Activated CD8-positive, alpha-beta memory T cell treated with anti-CD3 and anti-CD28 coated beads, Interleukin-2, amount 10 ng/mL, durations not matched to agents 7 days and 5 days (primary cell): ENCODE measurements around the gene TGFB3. TPM values are rescaled to one million over a fixed set of nuclear protein-coding genes. Genes with fewer than 3 reads are reported as not detected.
"Not testable (repeated sequence)": the region's sequence is repeated elsewhere in the genome, so short reads cannot be mapped to it uniquely, and the experiment has no call there.

ENCODE experiments used
- ATAC-seq: fragments of 150-1000 bp; cut with Tn5 transposase; one replicate; pipeline ENCODE4 v1.10.0; 2021; ENCODE audit warnings: moderate library complexity
- CTCF ChIA-PET: fragments of 350-600 bp; sonication (Branson Sonifier 250); formaldehyde crosslinking; loops from one replicate; lab custom pipeline; 2021; ENCODE audit warnings: antibody characterized with exemption; lab: Charles Lee
- DNase-seq: peaks from one replicate; pipeline ENCODE4 v3.0.0-alpha.2; 2020
- H3K27ac Mint-ChIP-seq: one replicate; pipeline ENCODE4 v1.8.0; 2021; ENCODE audit warnings: mild to moderate bottlenecking, mixed read lengths
- H3K27me3 Mint-ChIP-seq: one replicate; pipeline ENCODE4 v1.8.0; 2021; ENCODE audit warnings: mixed read lengths
- H3K36me3 Mint-ChIP-seq: one replicate; pipeline ENCODE4 v1.8.0; 2021; ENCODE audit warnings: mild to moderate bottlenecking, mixed read lengths
- H3K4me1 Mint-ChIP-seq: one replicate; pipeline ENCODE4 v1.8.0; 2021; ENCODE audit warnings: mixed read lengths
- H3K4me3 Mint-ChIP-seq: one replicate; pipeline ENCODE4 v1.8.0; 2021; ENCODE audit warnings: mild to moderate bottlenecking, moderate library complexity, mixed read lengths
- H3K9me3 Mint-ChIP-seq: one replicate; pipeline ENCODE4 v1.8.0; 2022; ENCODE audit warnings: low read depth, mixed read lengths
- total RNA-seq, 2 experiments: library from RNA; stranded (reverse); gene quantifications; one replicate each; pipeline ENCODE4 v1.2.3, GENCODE V29; 2021

Gene TGFB3
- total RNA-seq = 1 to 10 TPM; 1.4 to 2.1 TPM

GRCh38 chr14:75981426-75982265 lies at the start of gene TGFB3:
Gene TGFB3 (minus strand): TSS chr14:75981995. CDS start chr14:75980893, 1,102 bp downstream.
- H3K4me3 Mint-ChIP-seq = peak within 1 kb of the TSS; percentile 79
- H3K4me1 Mint-ChIP-seq = peaks cover 40% of the 10 kb centered on the region
- CTCF ChIA-PET = interaction anchor here (0.9 to 10.6 kb wide), 12 partner anchors 11 to 404 kb away, joined by 3 to 187 read pairs (median 6); partner anchors contain the start of gene FLVCR2
- H3K27ac Mint-ChIP-seq = peak within 1 kb of the TSS; percentile 78
- ATAC-seq = peak; percentile 57
- no peaks in the 10 kb centered on the region for H3K36me3 Mint-ChIP-seq
- H3K9me3 Mint-ChIP-seq = no peaks in the 10 kb centered on the region
- H3K27me3 Mint-ChIP-seq = peaks cover 3% of the 10 kb centered on the region
- DNase-seq = peak; percentile 73

- no peak overlapping the region for H3K4me3 Mint-ChIP-seq
- CTCF ChIA-PET = no interaction called here
- no peaks in the 10 kb centered on the region for H3K4me1 Mint-ChIP-seq
- H3K9me3 Mint-ChIP-seq = peaks cover 7% of the 10 kb centered on the region
- no peaks in the 10 kb centered on the region for H3K27me3 Mint-ChIP-seq
- H3K36me3 Mint-ChIP-seq = peaks cover 10% of the 10 kb centered on the region
- no peak overlapping the region for H3K27ac Mint-ChIP-seq
- no peak for ATAC-seq
- DNase-seq = no peak
Measured at GRCh38 chr14:76024211-76024907, 42.6 kb upstream of the TGFB3 start.

GRCh38 chr14:76023757-76024156 lies 42.0 kb upstream of the TGFB3 start:
- peaks cover 10% of the 10 kb centered on the region for H3K9me3 Mint-ChIP-seq
- DNase-seq (no peak), ATAC-seq (no peak)
- no peaks in the 10 kb centered on the region for H3K27me3 Mint-ChIP-seq
- H3K4me3 Mint-ChIP-seq = no peak overlapping the region
- CTCF ChIA-PET = no interaction called here
- no peak overlapping the region for H3K27ac Mint-ChIP-seq
- H3K4me1 Mint-ChIP-seq = no peaks in the 10 kb centered on the region
- H3K36me3 Mint-ChIP-seq = peaks cover 13% of the 10 kb centered on the region

GRCh38 chr14:76022991-76023390 lies 41.2 kb upstream of the TGFB3 start:
- H3K36me3 Mint-ChIP-seq = peaks cover 14% of the 10 kb centered on the region
- ATAC-seq = no peak
- peaks cover 11% of the 10 kb centered on the region for H3K9me3 Mint-ChIP-seq
- no peaks in the 10 kb centered on the region for H3K27me3 Mint-ChIP-seq
- no peak for DNase-seq
- H3K27ac Mint-ChIP-seq = no peak overlapping the region
- H3K4me3 Mint-ChIP-seq = no peak overlapping the region
- H3K4me1 Mint-ChIP-seq = no peaks in the 10 kb centered on the region
- CTCF ChIA-PET = no interaction called here

- no peak overlapping the region for H3K4me3 Mint-ChIP-seq
- no peak overlapping the region for H3K27ac Mint-ChIP-seq
- H3K36me3 Mint-ChIP-seq = peaks cover 14% of the 10 kb centered on the region
- CTCF ChIA-PET = no interaction called here
- ATAC-seq (no peak), DNase-seq (no peak)
- peaks cover 11% of the 10 kb centered on the region for H3K9me3 Mint-ChIP-seq
- no peaks in the 10 kb centered on the region for H3K27me3 Mint-ChIP-seq
- no peaks in the 10 kb centered on the region for H3K4me1 Mint-ChIP-seq
Measured at GRCh38 chr14:76019676-76020075, 37.9 kb upstream of the TGFB3 start.

- Mint-ChIP-seq H3K4me1 (no peaks in the 10 kb centered on the region), H3K9me3 (peaks cover 11% of the 10 kb centered on the region), H3K36me3 (peaks cover 14% of the 10 kb centered on the region), H3K4me3 (no peak overlapping the region), H3K27me3 (no peaks in the 10 kb centered on the region), H3K27ac (no peak overlapping the region)
- CTCF ChIA-PET = no interaction called here
- no peak for ATAC-seq
- DNase-seq = no peak
Measured at GRCh38 chr14:76015668-76016067, 33.9 kb upstream of the TGFB3 start.

- H3K4me1 Mint-ChIP-seq = no peaks in the 10 kb centered on the region
- no peak for ATAC-seq
- no peak overlapping the region for H3K27ac Mint-ChIP-seq
- CTCF ChIA-PET = no interaction called here
- no peak overlapping the region for H3K4me3 Mint-ChIP-seq
- DNase-seq = no peak
- H3K27me3 Mint-ChIP-seq = no peaks in the 10 kb centered on the region
- peaks cover 9% of the 10 kb centered on the region for H3K9me3 Mint-ChIP-seq
- H3K36me3 Mint-ChIP-seq = peaks cover 10% of the 10 kb centered on the region
Measured at GRCh38 chr14:76015191-76015590, 33.4 kb upstream of the TGFB3 start.

GRCh38 chr14:76012354-76012753 lies 30.6 kb upstream of the TGFB3 start:
- Mint-ChIP-seq H3K4me1 (no peaks in the 10 kb centered on the region), H3K4me3 (no peak overlapping the region), H3K9me3 (no peaks in the 10 kb centered on the region), H3K27ac (no peak overlapping the region), H3K27me3 (no peaks in the 10 kb centered on the region), H3K36me3 (no peaks in the 10 kb centered on the region)
- DNase-seq = no peak
- ATAC-seq = no peak
- CTCF ChIA-PET = no interaction called here

GRCh38 chr14:76011930-76012329 lies 30.1 kb upstream of the TGFB3 start:
- Mint-ChIP-seq H3K4me3 (no peak overlapping the region), H3K4me1 (no peaks in the 10 kb centered on the region), H3K36me3 (no peaks in the 10 kb centered on the region), H3K27me3 (no peaks in the 10 kb centered on the region), H3K27ac (no peak overlapping the region), H3K9me3 (no peaks in the 10 kb centered on the region)
- CTCF ChIA-PET = no interaction called here
- no peak for ATAC-seq
- DNase-seq = no peak

- H3K4me1 Mint-ChIP-seq, CTCF ChIA-PET, ATAC-seq, H3K9me3 Mint-ChIP-seq, H3K36me3 Mint-ChIP-seq, H3K27ac Mint-ChIP-seq, H3K4me3 Mint-ChIP-seq, H3K27me3 Mint-ChIP-seq, DNase-seq: not testable (repeated sequence)
Measured at GRCh38 chr14:76009627-76010026, 27.8 kb upstream of the TGFB3 start.

GRCh38 chr14:76007852-76008251 lies 26.1 kb upstream of the TGFB3 start:
- no peak overlapping the region for H3K27ac Mint-ChIP-seq
- no peaks in the 10 kb centered on the region for H3K4me1 Mint-ChIP-seq

GRCh38 chr14:76007379-76007778 lies 25.6 kb upstream of the TGFB3 start:
- Mint-ChIP-seq H3K27me3 (no peaks in the 10 kb centered on the region), H3K36me3 (peaks cover 16% of the 10 kb centered on the region), H3K4me1 (no peaks in the 10 kb centered on the region), H3K27ac (no peak overlapping the region), H3K4me3 (no peak overlapping the region), H3K9me3 (peaks cover 4% of the 10 kb centered on the region)
- DNase-seq (no peak), ATAC-seq (no peak)
- CTCF ChIA-PET = interaction anchor here (0.7 to 1.0 kb wide), 2 partner anchors 73 to 296 kb away, joined by 3 read pairs; no protein-coding TSS in a partner anchor

More at GRCh38 chr14:76007852-76008251, 26.1 kb upstream of the TGFB3 start:
- ATAC-seq = no peak
- peaks cover 4% of the 10 kb centered on the region for H3K9me3 Mint-ChIP-seq
- H3K36me3 Mint-ChIP-seq = peaks cover 16% of the 10 kb centered on the region
- H3K4me3 Mint-ChIP-seq = no peak overlapping the region
- CTCF ChIA-PET = interaction anchor here (1.0 kb wide), 1 partner anchor 297 kb away, joined by 3 read pairs; no protein-coding TSS in a partner anchor
- H3K27me3 Mint-ChIP-seq = no peaks in the 10 kb centered on the region
- DNase-seq = no peak

- CTCF ChIA-PET = no interaction called here
- H3K27me3 Mint-ChIP-seq = no peaks in the 10 kb centered on the region
- peaks cover 18% of the 10 kb centered on the region for H3K36me3 Mint-ChIP-seq
- no peak overlapping the region for H3K27ac Mint-ChIP-seq
- no peak overlapping the region for H3K4me3 Mint-ChIP-seq
- ATAC-seq (no peak), DNase-seq (no peak)
- H3K9me3 Mint-ChIP-seq = peaks cover 4% of the 10 kb centered on the region
- no peaks in the 10 kb centered on the region for H3K4me1 Mint-ChIP-seq
Measured at GRCh38 chr14:76006253-76006652, 24.5 kb upstream of the TGFB3 start.
